Tibial nerve (tissue), 4 donors: Measurements from ENCODE around the gene ZNF560. TPM values are rescaled to one million over a fixed set of nuclear protein-coding genes. Genes with fewer than 3 reads are reported as not detected.

Experiments used
- DNase-seq, 2 donors: peaks; one replicate each; pipeline ENCODE4 v3.0.0-alpha.2; 2019; ENCODE audit warnings: low spot score in 2 of 2
- H3K27ac ChIP-seq, 4 donors: fragments of 200-600 bp; sonication (generic) in 3 of 4; one replicate each; pipeline ENCODE4 v1.5.1; 2017 to 2019; ENCODE audit warnings: mild to moderate bottlenecking in 1 of 4
- H3K27me3 ChIP-seq, 2 donors: fragments of 200-600 bp; sonication (generic) in 1 of 2; one replicate each; pipeline versions ENCODE4 v1.5.1 to v1.6.0; 2017 to 2019
- H3K36me3 ChIP-seq, 3 donors: fragments of 200-600 bp; sonication (generic); one replicate each; pipeline ENCODE4 v1.5.1; 2018 to 2019
- H3K4me1 ChIP-seq, 4 donors: fragments of 200-600 bp; sonication (generic) in 3 of 4; one replicate each; pipeline ENCODE4 v1.5.1; 2017 to 2019
- H3K4me3 ChIP-seq, 4 donors: fragments of 200-600 bp; sonication (generic) in 3 of 4; one replicate each; pipeline ENCODE4 v1.5.1; 2017 to 2019; ENCODE audit warnings: mild to moderate bottlenecking in 1 of 4, moderate library complexity in 1 of 4
- H3K9me3 ChIP-seq, 4 donors: fragments of 200-600 bp; sonication (generic) in 3 of 4; one replicate each; pipeline ENCODE4 v1.5.1; 2017 to 2019
- CTCF ChIP-seq, 5 experiments: fragments of 200-600 bp in 3 of 5; fragments of 450-650 bp in 2 of 5; sonication (generic) in 3 of 5; IDR thresholded peaks; one replicate each; pipeline ENCODE4 v1.5.1; 2016 to 2019; ENCODE audit warnings: antibody characterized with exemption in 5 of 5, mild to moderate bottlenecking in 3 of 5, moderate library complexity in 2 of 5
- EP300 ChIP-seq, 2 donors: sonication (generic); formaldehyde crosslinking; IDR thresholded peaks; one replicate each; pipeline ENCODE4 v1.6.1; 2017; ENCODE audit warnings: antibody characterized with exemption in 2 of 2, mild to moderate bottlenecking in 1 of 2
- POLR2A ChIP-seq, 2 donors: fragments of 450-650 bp; IDR thresholded peaks; one replicate each; pipeline ENCODE4 v1.6.1; 2017; ENCODE audit warnings: antibody characterized with exemption in 2 of 2, mild to moderate bottlenecking in 2 of 2, moderate library complexity in 2 of 2
- WGBS, 2 donors: methylation state at CpG; one replicate each; pipeline ENCODE4 v1.1.5; 2018; 5-methylcytosine and 5-hydroxymethylcytosine counted together
- total RNA-seq, 4 donors: library from RNA; depleted of rRNA; stranded (reverse); fragments of >200 nt; gene quantifications; one replicate each; pipeline ENCODE4 v1.1.0, GENCODE V29; 2016

ZNF560 gene
- total RNA-seq, 4 donors from 2014 or later, result not detected

GRCh38 chr19:9436358-9436757 is 62.1 kb downstream of the ZNF560 start:
- WGBS, 2 donors, result 75 to 82% methylated on average over 4 of the region's 4 CpGs
- TF ChIP-seq EP300 (IDR thresholded peaks at IDR 0.05), result no peak
- TF ChIP-seq CTCF (IDR thresholded peaks at IDR 0.05), result no peak
- no peak for TF ChIP-seq POLR2A (IDR thresholded peaks at IDR 0.05)

GRCh38 chr19:9435279-9436268 is 62.8 kb downstream of the ZNF560 start, which contains the start of gene ZNF266:
TSS of gene ZNF266 (minus strand) at chr19:9435573. CDS start at chr19:9420089, 15,484 bp downstream.
- WGBS, 2 donors, result 14 to 15% methylated on average over 54 of the region's 56 CpGs
- peak; percentile 77 to 88 for DNase-seq
- Histone ChIP-seq H3K4me1 (peaks cover 0 to 26% (median 9%) of the 10 kb centered on the region in 4 donors), H3K27ac (peak within 1 kb of the TSS; percentile 71 to 92 (median 84)), H3K27me3 (no peaks in the 10 kb centered on the region), H3K9me3 (peaks cover 0 to 22% (median 0%) of the 10 kb centered on the region in 4 donors), H3K36me3 (peaks cover 0 to 34% (median 11%) of the 10 kb centered on the region in 3 donors), H3K4me3 (peak within 1 kb of the TSS; percentile 58 to 83 (median 66))
- peak; percentile 61 for TF ChIP-seq EP300 (IDR thresholded peaks at IDR 0.05)
- TF ChIP-seq CTCF (IDR thresholded peaks at IDR 0.05), result peak; percentile 72 to 90 (median 86)
- TF ChIP-seq POLR2A (IDR thresholded peaks at IDR 0.05), result no peak

More at GRCh38 chr19:9436358-9436757, 62.1 kb downstream of the ZNF560 start:
- H3K36me3 ChIP-seq, result peaks cover 0 to 26% (median 9%) of the 10 kb centered on the region in 3 donors
- no peaks in the 10 kb centered on the region for H3K27me3 ChIP-seq
- no peak overlapping the region for H3K4me3 ChIP-seq
- H3K4me1 ChIP-seq, result peaks cover 0 to 26% (median 9%) of the 10 kb centered on the region in 4 donors
- DNase-seq, result no peak
- no peak overlapping the region for H3K27ac ChIP-seq
- peaks cover 0 to 22% (median 0%) of the 10 kb centered on the region in 4 donors for H3K9me3 ChIP-seq

- DNase-seq, result no peak
- Histone ChIP-seq H3K4me1 (peaks cover 0 to 25% (median 9%) of the 10 kb centered on the region in 4 donors), H3K27me3 (no peaks in the 10 kb centered on the region), H3K9me3 (peaks cover 0 to 51% (median 0%) of the 10 kb centered on the region in 4 donors), H3K27ac (no peak overlapping the region), H3K4me3 (no peak overlapping the region), H3K36me3 (peaks cover 0 to 75% (median 11%) of the 10 kb centered on the region in 3 donors)
- 79 to 89% methylated on average over 7 of the region's 7 CpGs for WGBS, 2 donors
- TF ChIP-seq POLR2A (IDR thresholded peaks at IDR 0.05), result no peak
- no peak for TF ChIP-seq CTCF (IDR thresholded peaks at IDR 0.05)
- no peak for TF ChIP-seq EP300 (IDR thresholded peaks at IDR 0.05)
These were observed 66.9 kb downstream of the ZNF560 start for GRCh38 chr19:9431475-9431874.

- H3K4me3 ChIP-seq, result no peak overlapping the region
- H3K27ac ChIP-seq, result no peak overlapping the region
- peaks cover 0 to 85% (median 19%) of the 10 kb centered on the region in 3 donors for H3K36me3 ChIP-seq
- TF ChIP-seq CTCF (IDR thresholded peaks at IDR 0.05) (no peak), EP300 (IDR thresholded peaks at IDR 0.05) (no peak), POLR2A (IDR thresholded peaks at IDR 0.05) (no peak)
- peaks cover 0 to 61% (median 0%) of the 10 kb centered on the region in 4 donors for H3K9me3 ChIP-seq
- DNase-seq, result no peak
- 100% methylated on average over 1 of the region's 1 CpG for WGBS, 2 donors
- peaks cover 0 to 15% (median 6%) of the 10 kb centered on the region in 4 donors for H3K4me1 ChIP-seq
- H3K27me3 ChIP-seq, result no peaks in the 10 kb centered on the region
These were observed 68.0 kb downstream of the ZNF560 start for GRCh38 chr19:9430444-9430843.
